ENCODE measurements around the gene PHETA2. TPM values are rescaled to one million over a fixed set of nuclear protein-coding genes. Genes with fewer than 3 reads are reported as not detected.
"Not testable (repeated sequence)": the region's sequence is repeated elsewhere in the genome, so short reads cannot be mapped to it uniquely, and the experiment has no call there.

Gene PHETA2
- total and polyA plus RNA-seq, 2 of the 8 experiments (the other 6 are each of a cell fraction or from before 2014, with no cell fraction given), result 7.4 to 7.6 TPM

DNA sequence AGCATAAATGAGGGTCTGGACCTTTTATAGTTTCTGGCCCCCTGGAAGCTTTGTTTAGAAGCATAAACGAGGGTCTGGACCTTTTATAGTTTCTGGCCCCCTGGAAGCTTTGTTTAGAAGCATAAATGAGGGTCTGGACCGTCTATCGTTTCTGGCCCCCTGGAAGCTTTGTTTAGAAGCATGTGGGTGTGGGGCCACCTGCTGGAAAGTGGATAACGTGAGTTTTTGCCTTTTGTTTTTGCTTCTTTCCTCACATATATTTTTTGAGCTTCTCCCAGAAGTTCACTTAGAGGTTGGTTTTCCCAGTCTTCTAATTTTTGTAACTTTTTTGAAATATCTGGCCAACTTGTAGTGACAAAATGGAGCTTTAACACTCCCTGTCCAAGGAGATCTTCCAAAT is 38.7 kb downstream of the PHETA2 start:
- POLR2A ChIA-PET (ENCODE audit: partially characterized antibody); DNase-seq (ENCODE audit: low read depth in 1 of 2, low spot score in 2 of 2); H3K9me3 ChIP-seq (ENCODE audit: insufficient read depth in 2 of 2, low read depth in 1 of 2, low read length in 1 of 2): not testable (repeated sequence)

More for the DNA sequence above, 38.7 kb downstream of the PHETA2 start:
- not testable (repeated sequence) for H3K14ac ChIP-seq (ENCODE audit: insufficient read length); H2BK5ac ChIP-seq (ENCODE audit: low read depth, low read length); H4K8ac ChIP-seq (ENCODE audit: extremely low read depth, insufficient read depth, low read length); H3K4me1 ChIP-seq (replicated peaks in 1 of 4; ENCODE audit: control insufficient read depth in 3 of 4, insufficient read depth in 4 of 4, low read length in 3 of 4); H3K27ac ChIP-seq (ENCODE audit: low read depth, low read length); H4K5ac ChIP-seq (ENCODE audit: insufficient read length, low read depth, low read length); H3K79me2 ChIP-seq (ENCODE audit: control insufficient read depth in 1 of 2, insufficient read depth in 2 of 2, low read length in 2 of 2); H4K91ac ChIP-seq (replicated peaks; ENCODE audit: insufficient read length, low read length); H3K4me2 ChIP-seq (ENCODE audit: insufficient read depth in 1 of 2, low read depth in 2 of 2, low read length in 2 of 2); H3K4me3 ChIP-seq (ENCODE audit: extremely low read depth in 1 of 4, insufficient read depth in 2 of 4, low read depth in 3 of 4, low read length in 4 of 4); H3K18ac ChIP-seq (ENCODE audit: extremely low read depth, low read length); H2BK20ac ChIP-seq (ENCODE audit: low read length); H3K9ac ChIP-seq (replicated peaks in 1 of 4; ENCODE audit: extremely low read depth in 1 of 4, low read depth in 3 of 4, low read length in 3 of 4); H3K23ac ChIP-seq (ENCODE audit: insufficient read length); FAIRE-seq; H2AK5ac ChIP-seq (ENCODE audit: low read depth, low read length); H3K4ac ChIP-seq (replicated peaks; ENCODE audit: insufficient read length, low read depth, low read length); H4K20me1 ChIP-seq (replicated peaks in 1 of 2; ENCODE audit: control insufficient read depth in 1 of 2, insufficient read depth in 2 of 2, low read length in 2 of 2); H3K27me3 ChIP-seq (replicated peaks in 1 of 4; ENCODE audit: control insufficient read depth in 3 of 4, extremely low read depth in 1 of 4, insufficient read depth in 3 of 4, low read length in 3 of 4); H2AFZ ChIP-seq (ENCODE audit: low read length); H3K36me3 ChIP-seq (ENCODE audit: control insufficient read depth in 2 of 4, insufficient read depth in 4 of 4, low read length in 3 of 4); H2BK120ac ChIP-seq (replicated peaks; ENCODE audit: low read depth, low read length); H3K23me2 ChIP-seq (ENCODE audit: low read depth, low read length); H2BK15ac ChIP-seq (ENCODE audit: low read length); H3K56ac ChIP-seq (replicated peaks; ENCODE audit: insufficient read length, low read depth, low read length); H2BK12ac ChIP-seq (ENCODE audit: low read depth, low read length); H3K79me1 ChIP-seq (ENCODE audit: low read depth, low read length)
- CTCF ChIA-PET (ENCODE audit: partially characterized antibody), result interaction anchor here (0.8 to 7.3 kb wide), 26 partner anchors 10 to 416 kb away, joined by 3 to 116 read pairs (median 4); partner anchors contain the start of genes NDUFA6, SEPTIN3 and SMIM45
- 40% methylated on average over 4 of the region's 4 CpGs; no CpG with 5 or more reads in 1 of the 2 experiments for WGBS, 2 experiments (ENCODE audit: extremely low coverage in 1 of 2, insufficient coverage in 1 of 2, insufficient read length in 1 of 2, insufficient replicate concordance in 2 of 2, low coverage in 1 of 2, low lambda C conversion rate in 2 of 2, missing lambda C conversion rate in 1 of 2)
- TF ChIP-seq RAD21 (IDR thresholded peaks at IDR 0.05 in 1 of 2, conservative IDR thresholded peaks at IDR 0.05 in 1 of 2; ENCODE audit: low read depth in 2 of 2, low read length in 2 of 2), result peak; percentile 60 to 69
- TF ChIP-seq, protein P1, sequence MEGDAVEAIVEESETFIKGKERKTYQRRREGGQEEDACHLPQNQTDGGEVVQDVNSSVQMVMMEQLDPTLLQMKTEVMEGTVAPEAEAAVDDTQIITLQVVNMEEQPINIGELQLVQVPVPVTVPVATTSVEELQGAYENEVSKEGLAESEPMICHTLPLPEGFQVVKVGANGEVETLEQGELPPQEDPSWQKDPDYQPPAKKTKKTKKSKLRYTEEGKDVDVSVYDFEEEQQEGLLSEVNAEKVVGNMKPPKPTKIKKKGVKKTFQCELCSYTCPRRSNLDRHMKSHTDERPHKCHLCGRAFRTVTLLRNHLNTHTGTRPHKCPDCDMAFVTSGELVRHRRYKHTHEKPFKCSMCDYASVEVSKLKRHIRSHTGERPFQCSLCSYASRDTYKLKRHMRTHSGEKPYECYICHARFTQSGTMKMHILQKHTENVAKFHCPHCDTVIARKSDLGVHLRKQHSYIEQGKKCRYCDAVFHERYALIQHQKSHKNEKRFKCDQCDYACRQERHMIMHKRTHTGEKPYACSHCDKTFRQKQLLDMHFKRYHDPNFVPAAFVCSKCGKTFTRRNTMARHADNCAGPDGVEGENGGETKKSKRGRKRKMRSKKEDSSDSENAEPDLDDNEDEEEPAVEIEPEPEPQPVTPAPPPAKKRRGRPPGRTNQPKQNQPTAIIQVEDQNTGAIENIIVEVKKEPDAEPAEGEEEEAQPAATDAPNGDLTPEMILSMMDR (IDR thresholded peaks at IDR 0.05; ENCODE audit: control extremely low read depth in 1 of 3, insufficient read depth in 1 of 3, low read depth in 1 of 3, low read length in 3 of 3), result peak in 1 of 3 experiments; percentile 55; a peak in 2 of 4 replicates

All from H1 (cell line).